NCI-H2171 (cell line): ENCODE results near the gene IL26.
"Not testable (repeated sequence)": the region's sequence is repeated elsewhere in the genome, so short reads cannot be mapped to it uniquely, and the experiment has no call there.

Experiments used
- DNase-seq: peaks from one replicate; lab custom pipeline; 2025; lab: John Stamatoyannopoulos, UW

The IL26 gene

GRCh38 chr12:68199127-68199526 lies 26.5 kb downstream of the IL26 start:
- no peak for DNase-seq

- DNase-seq: no peak
Measured at GRCh38 chr12:68198507-68199086, 27.0 kb downstream of the IL26 start.

GRCh38 chr12:68190301-68190700 lies 35.3 kb downstream of the IL26 start:
- no peak for DNase-seq

GRCh38 chr12:68189821-68190242 lies 35.8 kb downstream of the IL26 start:
- DNase-seq: no peak

GRCh38 chr12:68185598-68185997 lies 40.0 kb downstream of the IL26 start:
- DNase-seq: no peak

GRCh38 chr12:68180792-68181744 lies 44.5 kb downstream of the IL26 start:
- DNase-seq: peak; percentile 91

- DNase-seq: no peak
Measured at GRCh38 chr12:68178774-68179439, 46.7 kb downstream of the IL26 start.

- DNase-seq: no peak
Measured at GRCh38 chr12:68178184-68178583, 47.4 kb downstream of the IL26 start.

- no peak for DNase-seq
Measured at GRCh38 chr12:68177562-68177961, 48.0 kb downstream of the IL26 start.

- DNase-seq: no peak
Measured at GRCh38 chr12:68176257-68176656, 49.4 kb downstream of the IL26 start.

- no peak for DNase-seq
Measured at GRCh38 chr12:68175557-68176061, 50.0 kb downstream of the IL26 start.

GRCh38 chr12:68174761-68175160 lies 50.8 kb downstream of the IL26 start:
- DNase-seq: not testable (repeated sequence)

- DNase-seq: no peak
Measured at GRCh38 chr12:68173792-68174191, 51.8 kb downstream of the IL26 start.

GRCh38 chr12:68170726-68171125 lies 54.9 kb downstream of the IL26 start:
- DNase-seq: no peak

- no peak for DNase-seq
Measured at GRCh38 chr12:68169213-68169889, 56.3 kb downstream of the IL26 start.

- no peak for DNase-seq
Measured at GRCh38 chr12:68166317-68166831, 59.2 kb downstream of the IL26 start.

GRCh38 chr12:68163560-68164081 lies 62.0 kb downstream of the IL26 start:
- no peak for DNase-seq

- DNase-seq: no peak
Measured at GRCh38 chr12:68162374-68162773, 63.2 kb downstream of the IL26 start.

GRCh38 chr12:68159681-68160304 lies 65.8 kb downstream of the IL26 start, which contains the start of gene IFNG:
Gene IFNG, minus strand, starts transcription at chr12:68159740. Its CDS starts 125 bp downstream, at chr12:68159615.
- no peak for DNase-seq

GRCh38 chr12:68158432-68158831 lies 67.2 kb downstream of the IL26 start:
- no peak for DNase-seq

GRCh38 chr12:68157380-68157779 lies 68.2 kb downstream of the IL26 start:
- DNase-seq: no peak
